GM18517 (cell line): ENCODE data around the gene VPS13A.
"Not testable (repeated sequence)": the region's sequence is repeated elsewhere in the genome, so short reads cannot be mapped to it uniquely, and the experiment has no call there.

ENCODE experiments used
- ATAC-seq: cut with Tn5 transposase; IDR thresholded peaks from one replicate; pipeline ENCODE4 v1.9.1; 2021; ENCODE audit warnings: mild to moderate bottlenecking, moderate library complexity; ENCODE audit not compliant: unreplicated experiment

Gene VPS13A

GRCh38 chr9:77180056-77180455, 2.7 kb downstream of the VPS13A start:
- no peak for ATAC-seq

GRCh38 chr9:77183581-77183980, 6.2 kb downstream of the VPS13A start:
- no peak for ATAC-seq

- no peak for ATAC-seq
These were observed 10.9 kb downstream of the VPS13A start for GRCh38 chr9:77188242-77188641.

GRCh38 chr9:77194423-77194822, 17.1 kb downstream of the VPS13A start:
- ATAC-seq, result no peak

- ATAC-seq, result no peak
These were observed 32.8 kb downstream of the VPS13A start for GRCh38 chr9:77210116-77210515.

- no peak for ATAC-seq
These were observed 34.2 kb downstream of the VPS13A start for GRCh38 chr9:77211561-77211960.

- ATAC-seq, result no peak
These were observed 35.5 kb downstream of the VPS13A start for GRCh38 chr9:77212801-77213200.

GRCh38 chr9:77215874-77216273, 38.5 kb downstream of the VPS13A start:
- ATAC-seq, result no peak

- ATAC-seq, result no peak
These were observed 41.3 kb downstream of the VPS13A start for GRCh38 chr9:77218612-77219011.

- no peak for ATAC-seq
These were observed 44.1 kb downstream of the VPS13A start for GRCh38 chr9:77221431-77221830.

- ATAC-seq, result no peak
These were observed 47.5 kb downstream of the VPS13A start for GRCh38 chr9:77224746-77225312.

- ATAC-seq, result no peak
These were observed 59.4 kb downstream of the VPS13A start for GRCh38 chr9:77236693-77237092.

GRCh38 chr9:77237896-77238295, 60.6 kb downstream of the VPS13A start:
- ATAC-seq, result no peak

- ATAC-seq, result no peak
These were observed 73.7 kb downstream of the VPS13A start for GRCh38 chr9:77251050-77251449.

GRCh38 chr9:77257275-77257674, 79.9 kb downstream of the VPS13A start:
- no peak for ATAC-seq

- ATAC-seq, result no peak
These were observed 84.3 kb downstream of the VPS13A start for GRCh38 chr9:77261605-77262004.

GRCh38 chr9:77267762-77268161, 90.4 kb downstream of the VPS13A start:
- not testable (repeated sequence) for ATAC-seq

- no peak for ATAC-seq
These were observed 93.8 kb downstream of the VPS13A start for GRCh38 chr9:77271023-77271690.

- ATAC-seq, result no peak
These were observed 99.5 kb downstream of the VPS13A start for GRCh38 chr9:77276799-77277198.

- ATAC-seq, result no peak
These were observed 100.4 kb downstream of the VPS13A start for GRCh38 chr9:77277719-77278118.

GRCh38 chr9:77283991-77284390, 106.7 kb downstream of the VPS13A start:
- ATAC-seq, result no peak

- ATAC-seq, result no peak
These were observed 107.3 kb downstream of the VPS13A start for GRCh38 chr9:77284616-77285015.

- no peak for ATAC-seq
These were observed 113.0 kb downstream of the VPS13A start for GRCh38 chr9:77290373-77290772.
